ENCODE measurements around the gene SELENON. TPM values are rescaled to one million over a fixed set of nuclear protein-coding genes. Genes with fewer than 3 reads are reported as not detected.

Gene SELENON
- total and polyA plus RNA-seq, 9 of the 15 experiments (the other 6 are each of a cell fraction or from before 2014, with no cell fraction given): 0.43 to 26.7 (median 7.0) TPM

- TF ChIP-seq TCF3 (CRISPR knock-in tag; IDR thresholded peaks at IDR 0.05): peak; percentile 93
- no peak for TF ChIP-seq ZNF407 (IDR thresholded peaks at IDR 0.05; ENCODE audit: low read depth)
- no peak for TF ChIP-seq SAP30 (IDR thresholded peaks at IDR 0.05; ENCODE audit: borderline replicate concordance, insufficient read depth, low read depth, low read length, poor library complexity, severe bottlenecking)
- TF ChIP-seq ZNF551 (CRISPR knock-in tag; IDR thresholded peaks at IDR 0.05): no peak
- no peak for TF ChIP-seq ZNF277 (CRISPR knock-in tag; IDR thresholded peaks at IDR 0.05; ENCODE audit: borderline replicate concordance)
- TF ChIP-seq ZNF436 (CRISPR knock-in tag; IDR thresholded peaks at IDR 0.05): no peak
- TF ChIP-seq SAFB2 (IDR thresholded peaks at IDR 0.05; ENCODE audit: borderline replicate concordance, low read depth, low read length, severe bottlenecking): no peak
- no peak for TF ChIP-seq ZZZ3 (IDR thresholded peaks at IDR 0.05)
- no peak for TF ChIP-seq HDAC8 (tag; IDR thresholded peaks at IDR 0.05)
- TF ChIP-seq ZNF239 (CRISPR knock-in tag; IDR thresholded peaks at IDR 0.05): no peak
- peak; percentile 83; the same call in 1 of the 2 replicates for TF ChIP-seq MITF (IDR thresholded peaks at IDR 0.05)
- no peak for TF ChIP-seq ZNF75A (CRISPR knock-in tag; IDR thresholded peaks at IDR 0.05)
- peak; percentile 98 for TF ChIP-seq CXXC5 (CRISPR knock-in tag; IDR thresholded peaks at IDR 0.05)
- TF ChIP-seq KHSRP (IDR thresholded peaks at IDR 0.05): no peak
- TF ChIP-seq ARNT (IDR thresholded peaks at IDR 0.05): peak in 1 of 2 experiments; percentile 49; a peak in 1 of 4 replicates
- no peak for TF ChIP-seq ZBTB8A (IDR thresholded peaks at IDR 0.05; ENCODE audit: partially characterized antibody)
- TF ChIP-seq MYC (IDR thresholded peaks at IDR 0.05; ENCODE audit: low read depth, low read length): peak; percentile 82
- TF ChIP-seq MYC (CRISPR knock-in tag; IDR thresholded peaks at IDR 0.05; ENCODE audit: borderline replicate concordance, low read depth): no peak
Observed at GRCh38 chr1:25782608-25783201, 17.3 kb upstream of the SELENON start (continued).

All from K562 (cell line).